Vagina (tissue), 2 donors: Measurements from ENCODE around the gene MOB3A.

Experiments
- CTCF ChIP-seq, 3 experiments: fragments of 450-650 bp in 2 of 3; fragments of 200-600 bp in 1 of 3; sonication (generic) in 1 of 3; IDR thresholded peaks; one replicate each; pipeline ENCODE4 v1.5.1; 2017 to 2019; ENCODE audit warnings: antibody characterized with exemption in 3 of 3, mild to moderate bottlenecking in 2 of 3, moderate library complexity in 2 of 3
- POLR2A ChIP-seq, 2 donors: fragments of 450-650 bp; IDR thresholded peaks; one replicate each; pipeline ENCODE4 v1.6.1; 2017; ENCODE audit warnings: antibody characterized with exemption in 2 of 2, mild to moderate bottlenecking in 2 of 2, moderate library complexity in 2 of 2
- POLR2AphosphoS5 ChIP-seq, 2 donors: sonication (generic); formaldehyde crosslinking; IDR thresholded peaks; one replicate each; pipeline ENCODE4 v1.9.0; 2017; ENCODE audit warnings: antibody characterized with exemption in 2 of 2, mild to moderate bottlenecking in 2 of 2, low read depth in 1 of 2; ENCODE audit not compliant: insufficient read depth in 1 of 2

DNA sequence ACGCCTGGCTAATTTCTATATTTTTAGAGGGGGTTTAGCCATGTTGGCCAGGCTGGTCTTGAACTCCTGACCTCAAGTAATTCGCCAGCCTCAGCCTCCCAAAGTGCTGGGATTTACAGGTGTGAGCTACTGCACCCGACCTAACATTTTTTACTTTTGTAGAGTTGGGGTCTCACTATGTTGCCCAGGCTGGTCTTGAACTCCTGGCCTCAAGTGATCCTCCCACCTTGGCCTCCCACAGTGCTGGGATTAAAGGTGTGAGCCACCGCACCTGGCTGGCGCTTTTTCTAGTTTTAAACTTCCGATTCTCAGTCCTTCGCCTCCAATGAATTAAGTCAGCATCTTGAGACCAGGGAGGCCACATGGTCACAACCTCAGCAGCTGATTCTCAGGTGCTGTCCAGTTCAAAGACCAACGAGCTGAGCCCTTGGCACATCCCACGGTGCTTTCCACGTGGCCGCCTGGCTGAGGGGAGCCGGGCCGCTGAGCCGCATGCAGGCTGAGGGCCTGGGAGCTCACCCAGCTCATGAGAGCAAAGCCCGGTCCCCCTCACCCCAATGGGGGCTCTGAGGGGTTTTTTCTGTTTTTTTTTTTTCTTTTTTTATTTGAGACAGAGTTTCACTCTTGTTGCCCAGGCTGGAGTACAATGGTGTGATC is 46.2 kb upstream of the MOB3A start:
- TF ChIP-seq CTCF (IDR thresholded peaks at IDR 0.05) (no peak), POLR2A (IDR thresholded peaks at IDR 0.05) (no peak), POLR2AphosphoS5 (IDR thresholded peaks at IDR 0.05; ENCODE audit: insufficient read depth in 1 of 2, low read depth in 1 of 2) (no peak)
